NCI-H1694 (cell line): ENCODE measurements around the gene PARL.

Source experiments
- DNase-seq: peaks from one replicate; lab custom pipeline; 2025; lab: John Stamatoyannopoulos, UW

Gene PARL

GRCh38 chr3:183854318-183855035 is 30.2 kb downstream of the PARL start:
- no peak for DNase-seq

GRCh38 chr3:183845608-183846288 is 38.9 kb downstream of the PARL start:
- DNase-seq: no peak

GRCh38 chr3:183845090-183845489 is 39.6 kb downstream of the PARL start:
- no peak for DNase-seq

GRCh38 chr3:183844606-183845005 is 40.1 kb downstream of the PARL start:
- DNase-seq: no peak

- no peak for DNase-seq
Measured at GRCh38 chr3:183839751-183840150, 44.9 kb downstream of the PARL start.

- DNase-seq: no peak
Measured at GRCh38 chr3:183837894-183838293, 46.8 kb downstream of the PARL start.

- DNase-seq: no peak
Measured at GRCh38 chr3:183837390-183837789, 47.3 kb downstream of the PARL start.

GRCh38 chr3:183833516-183833915 is 51.2 kb downstream of the PARL start:
- DNase-seq: no peak

- DNase-seq: no peak
Measured at GRCh38 chr3:183830187-183830586, 54.5 kb downstream of the PARL start.

- DNase-seq: no peak
Measured at GRCh38 chr3:183829466-183829865, 55.2 kb downstream of the PARL start.

GRCh38 chr3:183828538-183828870 is 56.2 kb downstream of the PARL start:
- DNase-seq: no peak

GRCh38 chr3:183827809-183828537 is 56.7 kb downstream of the PARL start:
- DNase-seq: no peak

- DNase-seq: no peak
Measured at GRCh38 chr3:183826448-183827250, 58.0 kb downstream of the PARL start.

GRCh38 chr3:183825456-183826161 is 59.1 kb downstream of the PARL start, which contains the start of gene MAP6D1:
Gene MAP6D1, minus strand, starts transcription at chr3:183825577. Its CDS starts 30 bp downstream, at chr3:183825547.
- DNase-seq: peak; percentile 47

- no peak for DNase-seq
Measured at GRCh38 chr3:183824761-183825455, 59.8 kb downstream of the PARL start.

- DNase-seq: peak; percentile 24
Measured at GRCh38 chr3:183823963-183824362, 60.7 kb downstream of the PARL start.

- DNase-seq: no peak
Measured at GRCh38 chr3:183822631-183823030, 62.0 kb downstream of the PARL start.

GRCh38 chr3:183819831-183820230 is 64.8 kb downstream of the PARL start:
- no peak for DNase-seq

GRCh38 chr3:183818706-183819624 is 65.7 kb downstream of the PARL start:
- no peak for DNase-seq
